Mesendoderm (in vitro differentiated cells): ENCODE data around the gene CDH23.

ENCODE experiments used
- DNase-seq: peaks from one replicate; pipeline ENCODE4 v3.0.0; 2013
- H2AK5ac ChIP-seq: 2 replicates; pipeline ENCODE4 v1.6.1; 2013; ENCODE audit warnings: low read length, inconsistent platforms
- H2BK120ac ChIP-seq: 2 replicates; pipeline ENCODE4 v1.6.1; 2013; ENCODE audit warnings: low read depth, mild to moderate bottlenecking, low read length, moderate library complexity, mixed read lengths
- H2BK15ac ChIP-seq: replicated peaks from 2 replicates; pipeline ENCODE4 v1.6.1; 2013; ENCODE audit warnings: low read depth, mild to moderate bottlenecking, moderate library complexity
- H2BK5ac ChIP-seq: 2 replicates; pipeline ENCODE4 v1.6.1; 2013; ENCODE audit warnings: low read length, inconsistent platforms
- H3K18ac ChIP-seq: 2 replicates; pipeline ENCODE4 v1.6.1; 2013; ENCODE audit warnings: mild to moderate bottlenecking, low read length, mixed read lengths
- H3K23ac ChIP-seq: one replicate; pipeline ENCODE4 v1.6.1; 2013; ENCODE audit warnings: low read length
- H3K27ac ChIP-seq: 2 replicates; pipeline ENCODE4 v1.5.1; 2013; ENCODE audit warnings: low read depth, mild to moderate bottlenecking, inconsistent platforms, low read length, moderate library complexity
- H3K27me3 ChIP-seq: 2 replicates; pipeline ENCODE4 v1.6.1; 2013; ENCODE audit warnings: low read length, control low read depth, mild to moderate bottlenecking, inconsistent platforms; ENCODE audit not compliant: insufficient read depth, poor library complexity
- H3K36me3 ChIP-seq: 2 replicates; pipeline ENCODE4 v1.6.1; 2013; ENCODE audit warnings: low read length, inconsistent platforms; ENCODE audit not compliant: control insufficient read depth, insufficient read depth
- H3K4ac ChIP-seq: one replicate; pipeline ENCODE4 v1.6.1; 2013; ENCODE audit warnings: low read depth, mild to moderate bottlenecking, low read length, moderate library complexity
- H3K4me1 ChIP-seq: 2 replicates; pipeline ENCODE4 v1.6.1; 2013; ENCODE audit warnings: low read depth, low read length, inconsistent platforms; ENCODE audit not compliant: control insufficient read depth
- H3K4me2 ChIP-seq: 2 replicates; pipeline ENCODE4 v1.6.1; 2013; ENCODE audit warnings: low read length
- H3K4me3 ChIP-seq: 2 replicates; pipeline ENCODE4 v1.5.1; 2013; ENCODE audit warnings: mild to moderate bottlenecking, low read length
- H3K56ac ChIP-seq: one replicate; pipeline ENCODE4 v1.6.1; 2013; ENCODE audit warnings: low read length
- H3K79me1 ChIP-seq: 2 replicates; pipeline ENCODE4 v1.6.1; 2013; ENCODE audit warnings: low read length, inconsistent platforms
- H3K79me2 ChIP-seq: 2 replicates; pipeline ENCODE4 v1.6.1; 2013; ENCODE audit warnings: mild to moderate bottlenecking, low read length; ENCODE audit not compliant: control insufficient read depth, insufficient read depth
- H3K9ac ChIP-seq: 2 replicates; pipeline ENCODE4 v1.6.1; 2013; ENCODE audit warnings: low read length, inconsistent platforms
- H4K5ac ChIP-seq: one replicate; pipeline ENCODE4 v1.6.1; 2013; ENCODE audit warnings: low read length
- H4K8ac ChIP-seq: one replicate; pipeline ENCODE4 v1.6.1; 2013; ENCODE audit warnings: low read depth, mild to moderate bottlenecking, control low read depth, low read length, moderate library complexity
- WGBS: extraction: QIAGEN DNeasy Blood & Tissue Kit; methylation state at CpG from one replicate; pipeline ENCODE4 v1.1.7; 2013; ENCODE audit warnings: low lambda C conversion rate, missing lambda C conversion rate; ENCODE audit not compliant: insufficient coverage; ENCODE audit errors: extremely low coverage; 5-methylcytosine and 5-hydroxymethylcytosine counted together

Gene CDH23

DNA sequence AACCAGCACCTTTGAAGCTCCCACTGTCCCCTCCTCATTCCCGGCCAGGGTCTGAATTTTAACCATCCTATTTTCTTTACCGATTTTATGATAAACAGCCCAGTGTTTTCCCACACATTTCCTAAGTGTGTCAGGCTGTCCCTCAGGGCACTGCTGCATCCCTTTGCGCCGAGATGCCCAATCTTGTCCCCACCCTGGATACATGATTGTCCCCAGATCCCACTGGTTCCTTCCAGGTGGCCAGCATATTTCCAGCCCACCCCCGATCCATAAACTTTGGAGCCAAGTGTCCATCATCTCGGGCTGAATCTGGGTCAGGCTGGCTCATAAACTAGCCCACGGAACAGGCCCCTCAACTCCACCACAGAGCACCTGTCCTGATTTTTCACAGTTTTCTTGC is 137.2 kb downstream of the CDH23 start:
- WGBS, result no CpG with 5 or more reads among the region's 7 CpGs
- Histone ChIP-seq H3K4me3 (no peak overlapping the region), H3K27me3 (no peaks in the 10 kb centered on the region), H2BK120ac (no peak overlapping the region), H3K4ac (no peak overlapping the region), H3K27ac (no peak overlapping the region), H3K23ac (no peak overlapping the region), H3K79me1 (no peaks in the 10 kb centered on the region), H3K9ac (no peak overlapping the region), H3K18ac (no peak overlapping the region), H4K5ac (no peak overlapping the region), H3K56ac (no peak overlapping the region), H4K8ac (no peak overlapping the region), H3K4me2 (no peak overlapping the region), H2BK15ac (no peak overlapping the region), H3K4me1 (peaks cover under 1% of the 10 kb centered on the region), H3K36me3 (no peaks in the 10 kb centered on the region), H2AK5ac (no peak overlapping the region), H2BK5ac (no peak overlapping the region), H3K79me2 (no peaks in the 10 kb centered on the region)
- DNase-seq, result no peak

DNA sequence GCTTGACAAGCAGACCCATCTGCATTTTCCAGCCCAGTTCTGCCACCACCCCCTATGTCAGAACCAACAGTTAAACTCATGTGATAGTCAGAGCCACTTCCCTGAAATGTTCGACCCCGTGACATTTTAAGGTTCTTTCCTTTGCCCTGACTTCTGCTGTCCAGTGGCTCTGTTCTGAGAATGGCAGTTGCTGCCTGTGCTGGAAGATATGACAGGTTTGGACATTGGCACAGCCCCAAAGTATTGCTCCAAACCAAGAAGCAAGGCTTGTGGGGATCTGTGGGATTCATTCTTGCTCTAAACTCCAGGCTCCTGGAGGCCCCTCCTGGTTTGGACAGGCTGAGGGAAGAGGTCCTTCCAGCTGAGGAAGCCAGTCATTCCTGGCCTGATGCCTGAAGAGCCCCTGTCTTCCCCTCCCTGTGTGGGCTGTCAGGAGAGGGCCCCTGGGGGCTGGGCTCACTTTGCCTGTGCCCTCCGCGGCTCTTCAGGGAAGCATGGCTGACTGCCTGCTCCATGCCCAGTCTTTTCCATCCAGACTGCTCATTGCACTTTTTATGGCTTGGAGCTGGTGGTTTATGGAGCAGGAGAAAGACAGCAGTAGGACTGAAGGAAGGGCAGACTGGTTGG is 138.0 kb downstream of the CDH23 start:
- no peaks in the 10 kb centered on the region for H3K4me1 ChIP-seq

DNA sequence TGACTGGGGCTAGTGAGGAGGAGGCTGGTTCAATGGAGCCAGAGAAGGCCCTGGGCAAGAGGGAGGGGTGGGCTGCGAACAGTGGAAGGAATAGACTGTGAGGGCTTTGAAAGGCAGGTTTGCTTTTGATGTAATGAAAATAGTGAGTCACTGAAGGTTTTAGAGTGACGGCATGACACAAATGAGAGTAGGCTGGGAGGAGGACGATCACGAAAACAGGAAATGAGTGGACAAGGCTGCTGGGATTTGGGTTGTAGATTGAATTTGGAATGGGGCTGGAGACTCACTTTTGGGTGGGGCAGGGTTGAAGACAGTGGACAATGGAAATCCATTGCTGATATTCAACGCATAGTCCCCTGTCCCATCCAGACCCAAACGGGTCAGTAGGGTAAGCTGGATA is 139.6 kb downstream of the CDH23 start:
- no peak overlapping the region for H3K18ac ChIP-seq
- H3K27ac ChIP-seq, result no peak overlapping the region
- H2AK5ac ChIP-seq, result no peak overlapping the region
- H3K4me1 ChIP-seq, result peaks cover 9% of the 10 kb centered on the region
- no peak overlapping the region for H2BK5ac ChIP-seq
- WGBS, result no CpG with 5 or more reads among the region's 6 CpGs
- H3K27me3 ChIP-seq, result no peaks in the 10 kb centered on the region
- no peaks in the 10 kb centered on the region for H3K79me1 ChIP-seq
- H3K56ac ChIP-seq, result no peak overlapping the region
- no peaks in the 10 kb centered on the region for H3K79me2 ChIP-seq
- H2BK15ac ChIP-seq, result no peak overlapping the region
- no peak overlapping the region for H3K4me3 ChIP-seq
- no peaks in the 10 kb centered on the region for H3K36me3 ChIP-seq
- no peak for DNase-seq
- no peak overlapping the region for H4K5ac ChIP-seq
- no peak overlapping the region for H3K4me2 ChIP-seq
- H3K23ac ChIP-seq, result no peak overlapping the region
- H3K4ac ChIP-seq, result no peak overlapping the region
- H4K8ac ChIP-seq, result no peak overlapping the region
- no peak overlapping the region for H2BK120ac ChIP-seq
- H3K9ac ChIP-seq, result no peak overlapping the region

More for the DNA sequence above, 138.0 kb downstream of the CDH23 start:
- no peaks in the 10 kb centered on the region for H3K79me2 ChIP-seq
- H3K4ac ChIP-seq, result no peak overlapping the region
- no peak overlapping the region for H3K9ac ChIP-seq
- H3K4me2 ChIP-seq, result no peak overlapping the region
- H2BK120ac ChIP-seq, result no peak overlapping the region
- no peak overlapping the region for H3K4me3 ChIP-seq
- H3K27ac ChIP-seq, result no peak overlapping the region
- no peak overlapping the region for H2AK5ac ChIP-seq
- no peaks in the 10 kb centered on the region for H3K27me3 ChIP-seq
- H3K56ac ChIP-seq, result no peak overlapping the region
- no peak overlapping the region for H4K8ac ChIP-seq
- no peak overlapping the region for H2BK5ac ChIP-seq
- no peaks in the 10 kb centered on the region for H3K79me1 ChIP-seq
- no peak overlapping the region for H3K18ac ChIP-seq
- DNase-seq, result no peak
- no CpG with 5 or more reads among the region's 4 CpGs for WGBS
- no peak overlapping the region for H2BK15ac ChIP-seq
- no peak overlapping the region for H3K23ac ChIP-seq
- H3K36me3 ChIP-seq, result no peaks in the 10 kb centered on the region
- H4K5ac ChIP-seq, result no peak overlapping the region

DNA sequence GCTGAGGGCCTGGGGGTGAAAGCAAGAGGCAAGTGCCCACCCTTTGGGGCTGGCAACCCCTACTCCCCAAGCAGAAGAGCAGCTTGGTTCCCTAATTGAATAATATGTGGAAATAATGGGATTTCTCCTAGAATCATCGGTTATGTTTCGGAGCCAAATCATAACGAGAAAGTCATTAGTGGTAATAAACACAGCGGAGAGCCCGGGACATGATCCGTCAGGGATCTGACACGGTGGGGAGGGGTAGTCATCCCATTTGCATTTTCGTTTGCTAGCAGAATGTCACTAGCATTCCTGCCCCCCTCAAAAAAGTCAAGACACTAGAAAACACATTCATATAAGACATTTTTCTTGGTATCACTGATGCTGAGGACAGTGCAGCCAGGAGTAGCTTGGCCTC is 140.4 kb downstream of the CDH23 start:
- WGBS, result no CpG with 5 or more reads among the region's 8 CpGs
- Histone ChIP-seq H3K4ac (no peak overlapping the region), H2BK120ac (no peak overlapping the region), H2BK5ac (no peak overlapping the region), H2AK5ac (no peak overlapping the region), H3K79me1 (no peaks in the 10 kb centered on the region), H4K5ac (no peak overlapping the region), H3K36me3 (no peaks in the 10 kb centered on the region), H3K4me3 (no peak overlapping the region), H3K27me3 (no peaks in the 10 kb centered on the region), H3K23ac (no peak overlapping the region), H4K8ac (no peak overlapping the region), H2BK15ac (no peak overlapping the region), H3K9ac (no peak overlapping the region), H3K4me2 (no peak overlapping the region), H3K27ac (no peak overlapping the region), H3K56ac (no peak overlapping the region), H3K18ac (no peak overlapping the region), H3K4me1 (peaks cover 9% of the 10 kb centered on the region), H3K79me2 (no peaks in the 10 kb centered on the region)
- DNase-seq, result no peak

DNA sequence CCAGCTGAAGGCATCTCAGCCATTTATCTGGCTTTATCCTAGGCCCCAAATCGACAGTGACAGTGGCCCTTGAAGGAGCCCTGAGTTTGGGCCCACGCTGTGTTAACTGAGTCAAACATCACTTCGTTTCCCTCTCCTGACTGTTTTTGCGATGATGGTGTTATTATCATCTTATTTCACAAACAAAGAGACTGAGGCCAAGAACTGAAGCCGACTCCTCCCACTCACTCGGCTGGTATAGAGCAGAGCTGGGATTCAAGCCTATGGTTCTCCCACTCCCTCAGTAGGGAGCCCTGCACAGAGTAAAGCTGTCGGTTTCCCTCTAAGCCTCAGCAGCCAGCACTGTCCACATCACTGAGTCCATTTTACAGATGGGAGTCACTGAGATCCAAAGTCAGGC is 141.0 kb downstream of the CDH23 start:
- Histone ChIP-seq H3K27ac (no peak overlapping the region), H3K4me3 (no peak overlapping the region), H3K27me3 (no peaks in the 10 kb centered on the region), H3K79me2 (no peaks in the 10 kb centered on the region), H3K4ac (no peak overlapping the region), H4K5ac (no peak overlapping the region), H3K23ac (no peak overlapping the region), H2AK5ac (no peak overlapping the region), H3K4me2 (no peak overlapping the region), H3K4me1 (peaks cover 9% of the 10 kb centered on the region), H3K9ac (no peak overlapping the region), H2BK5ac (no peak overlapping the region), H3K79me1 (no peaks in the 10 kb centered on the region), H3K56ac (no peak overlapping the region), H2BK120ac (no peak overlapping the region), H3K36me3 (no peaks in the 10 kb centered on the region), H4K8ac (no peak overlapping the region), H2BK15ac (no peak overlapping the region), H3K18ac (no peak overlapping the region)
- no CpG with 5 or more reads among the region's 7 CpGs for WGBS
- DNase-seq, result no peak

DNA sequence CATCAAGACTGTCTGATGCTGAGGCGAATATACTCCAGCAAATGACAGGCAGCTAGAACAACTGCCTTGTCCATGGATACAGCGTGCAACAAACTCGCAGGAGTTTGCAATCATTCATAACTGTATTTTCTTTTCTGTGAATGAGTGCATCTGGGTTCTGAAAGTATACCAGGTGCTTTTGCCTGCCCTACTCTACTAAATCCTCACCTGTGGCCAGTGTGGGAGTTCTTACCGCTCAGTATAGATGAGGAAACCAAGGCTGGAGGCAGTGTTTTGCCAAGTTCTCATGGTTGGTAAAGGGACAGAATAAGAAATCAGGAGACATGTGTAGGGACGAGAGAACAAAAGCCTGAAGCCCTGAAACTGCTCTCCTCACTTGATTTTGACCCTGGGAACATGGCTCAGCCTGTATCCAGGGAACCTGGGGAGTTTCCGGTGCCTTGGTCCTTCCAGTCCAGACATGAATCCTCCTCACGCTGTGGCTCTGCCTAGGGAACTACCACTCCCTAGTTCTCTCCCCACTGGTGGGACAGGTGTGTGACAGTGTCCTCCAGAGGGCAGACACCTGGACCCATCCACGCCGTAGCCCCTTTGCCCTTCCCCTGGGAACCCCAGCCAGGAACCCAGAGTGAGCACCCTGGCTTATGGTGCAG is 142.0 kb downstream of the CDH23 start:
- Histone ChIP-seq H3K56ac (no peak overlapping the region), H3K36me3 (no peaks in the 10 kb centered on the region), H3K18ac (no peak overlapping the region), H3K23ac (no peak overlapping the region), H4K8ac (no peak overlapping the region), H3K4ac (no peak overlapping the region), H3K4me2 (no peak overlapping the region), H2BK120ac (no peak overlapping the region), H2AK5ac (no peak overlapping the region), H3K79me1 (no peaks in the 10 kb centered on the region), H3K27me3 (no peaks in the 10 kb centered on the region), H3K79me2 (no peaks in the 10 kb centered on the region), H3K27ac (no peak overlapping the region), H3K9ac (no peak overlapping the region), H3K4me1 (peaks cover 9% of the 10 kb centered on the region), H3K4me3 (no peak overlapping the region), H2BK15ac (no peak overlapping the region), H4K5ac (no peak overlapping the region), H2BK5ac (no peak overlapping the region)
- DNase-seq, result no peak
- WGBS, result no CpG with 5 or more reads among the region's 9 CpGs
